HG03457 (cell line): Measurements from ENCODE around the gene SPINT4.
"Not testable (repeated sequence)": the region's sequence is repeated elsewhere in the genome, so short reads cannot be mapped to it uniquely, and the experiment has no call there.

ENCODE experiments used
- ATAC-seq: cut with Tn5 transposase; IDR thresholded peaks from one replicate; pipeline ENCODE4 v1.9.1; 2021; ENCODE audit warnings: moderate number of reproducible peaks; ENCODE audit not compliant: unreplicated experiment

Gene SPINT4

GRCh38 chr20:45764618-45765282 lies 42.6 kb downstream of the SPINT4 start:
- not testable (repeated sequence) for ATAC-seq

GRCh38 chr20:45765307-45765875 lies 43.2 kb downstream of the SPINT4 start:
- ATAC-seq, result no peak

- ATAC-seq, result no peak
Observed at GRCh38 chr20:45765980-45766379, 43.8 kb downstream of the SPINT4 start.

GRCh38 chr20:45768479-45768878 lies 46.3 kb downstream of the SPINT4 start:
- no peak for ATAC-seq

- no peak for ATAC-seq
Observed at GRCh38 chr20:45771182-45771759, 49.1 kb downstream of the SPINT4 start.

GRCh38 chr20:45772693-45773092 lies 50.5 kb downstream of the SPINT4 start:
- no peak for ATAC-seq

GRCh38 chr20:45774945-45775344 lies 52.8 kb downstream of the SPINT4 start:
- no peak for ATAC-seq

- no peak for ATAC-seq
Observed at GRCh38 chr20:45775411-45775810, 53.3 kb downstream of the SPINT4 start.
